Loucy (cell line): ENCODE measurements around the gene MICAL2.

Source experiments
- H2AFZ ChIP-seq: fragments of 200-600 bp; sonication (generic); 2 replicates; pipeline ENCODE4 v1.6.0; 2016; ENCODE audit warnings: antibody characterized with exemption, mild to moderate bottlenecking, low read length, moderate library complexity
- H3F3A ChIP-seq: fragments of 200-600 bp; 2 replicates; pipeline ENCODE4 v1.6.0; 2016; ENCODE audit warnings: antibody characterized with exemption, low read depth, mild to moderate bottlenecking
- H3K27me3 ChIP-seq: fragments of 200-600 bp; sonication (generic); 2 replicates; pipeline ENCODE4 v1.6.1; 2014; ENCODE audit warnings: low read length, mild to moderate bottlenecking; ENCODE audit not compliant: insufficient read depth, poor library complexity, severe bottlenecking
- H3K36me3 ChIP-seq: fragments of 200-600 bp; sonication (generic); 2 replicates; pipeline ENCODE4 v1.6.1; 2016; ENCODE audit warnings: low read length; ENCODE audit not compliant: insufficient read depth
- H3K4me1 ChIP-seq: fragments of 200-600 bp; sonication (generic); 2 replicates; pipeline ENCODE4 v1.5.1; 2014; ENCODE audit warnings: low read length, mild to moderate bottlenecking; ENCODE audit not compliant: insufficient read depth, poor library complexity, severe bottlenecking
- H3K4me2 ChIP-seq: fragments of 200-600 bp; sonication (generic); 2 replicates; pipeline ENCODE4 v1.6.0; 2014; ENCODE audit warnings: antibody characterized with exemption, low read length, low read depth, mild to moderate bottlenecking; ENCODE audit not compliant: poor library complexity, severe bottlenecking
- H3K4me3 ChIP-seq: fragments of 200-600 bp; sonication (generic); 2 replicates; pipeline ENCODE4 v1.5.1; 2014; ENCODE audit warnings: low read length, mild to moderate bottlenecking, mixed read lengths; ENCODE audit not compliant: poor library complexity, severe bottlenecking
- H3K79me2 ChIP-seq: fragments of 200-600 bp; sonication (generic); 2 replicates; pipeline ENCODE4 v1.6.1; 2014; ENCODE audit warnings: low read length; ENCODE audit not compliant: insufficient read depth
- H3K9ac ChIP-seq: fragments of 200-600 bp; sonication (generic); 2 replicates; pipeline ENCODE4 v1.6.0; 2014; ENCODE audit warnings: mild to moderate bottlenecking, low read depth, low read length, moderate library complexity; ENCODE audit not compliant: poor library complexity, severe bottlenecking
- H3K9me2 ChIP-seq: fragments of 200-600 bp; sonication (generic); replicated peaks from 2 replicates; pipeline ENCODE4 v1.6.1; 2016; ENCODE audit warnings: low read depth, low read length, mixed read lengths
- H3K9me3 ChIP-seq: fragments of 200-600 bp; sonication (generic); 2 replicates; pipeline ENCODE4 v1.6.1; 2014; ENCODE audit warnings: mild to moderate bottlenecking, antibody characterized with exemption, low read length, low read depth; ENCODE audit not compliant: insufficient read depth
- H4K20me1 ChIP-seq: fragments of 200-600 bp; sonication (generic); 2 replicates; pipeline ENCODE4 v1.6.0; 2014; ENCODE audit warnings: antibody characterized with exemption, low read length, mild to moderate bottlenecking; ENCODE audit not compliant: insufficient read depth, poor library complexity, severe bottlenecking
- CTCF ChIP-seq: fragments of 200-600 bp; sonication (generic); conservative IDR thresholded peaks from 2 replicates; pipeline ENCODE4 v1.5.1; 2014; ENCODE audit warnings: mild to moderate bottlenecking, antibody characterized with exemption, low read length
- EZH2phosphoT487 ChIP-seq: fragments of 200-600 bp; IDR thresholded peaks from 2 replicates; pipeline ENCODE4 v1.6.1; 2018; ENCODE audit warnings: antibody characterized with exemption, mild to moderate bottlenecking, moderate library complexity, borderline replicate concordance

Gene MICAL2

GRCh38 chr11:12235080-12235479, 124.7 kb downstream of the MICAL2 start:
- no peak overlapping the region for H3K4me3 ChIP-seq
- H3F3A ChIP-seq, result no peaks in the 10 kb centered on the region
- H3K36me3 ChIP-seq, result no peaks in the 10 kb centered on the region
- TF ChIP-seq CTCF, result no peak
- TF ChIP-seq EZH2phosphoT487, result no peak
- H2AFZ ChIP-seq, result no peak overlapping the region
- H3K27me3 ChIP-seq, result no peaks in the 10 kb centered on the region
- H3K9me2 ChIP-seq, result no peaks in the 10 kb centered on the region
- H4K20me1 ChIP-seq, result no peaks in the 10 kb centered on the region
- no peak overlapping the region for H3K9ac ChIP-seq
- no peak overlapping the region for H3K4me2 ChIP-seq
- peaks cover 15% of the 10 kb centered on the region for H3K4me1 ChIP-seq
- H3K9me3 ChIP-seq, result no peaks in the 10 kb centered on the region
- no peaks in the 10 kb centered on the region for H3K79me2 ChIP-seq

- Histone ChIP-seq H4K20me1 (no peaks in the 10 kb centered on the region), H3F3A (no peaks in the 10 kb centered on the region), H3K9ac (peak overlapping the region; percentile 44), H3K4me2 (peak overlapping the region; percentile 26), H3K9me2 (no peaks in the 10 kb centered on the region), H3K9me3 (no peaks in the 10 kb centered on the region), H2AFZ (0 out of 2 replicates have a peak overlapping the region, but pooled peaks have one; percentile 34), H3K4me3 (no peak overlapping the region), H3K79me2 (no peaks in the 10 kb centered on the region), H3K27me3 (no peaks in the 10 kb centered on the region), H3K36me3 (no peaks in the 10 kb centered on the region), H3K4me1 (peaks cover 19% of the 10 kb centered on the region)
- TF ChIP-seq CTCF, result peak; percentile 74
- no peak for TF ChIP-seq EZH2phosphoT487
These were observed 125.2 kb downstream of the MICAL2 start for GRCh38 chr11:12235553-12235946.

- Histone ChIP-seq H3K4me1 (peaks cover 19% of the 10 kb centered on the region), H4K20me1 (no peaks in the 10 kb centered on the region), H3K79me2 (no peaks in the 10 kb centered on the region), H3K27me3 (no peaks in the 10 kb centered on the region), H3F3A (no peaks in the 10 kb centered on the region), H3K36me3 (no peaks in the 10 kb centered on the region), H2AFZ (peak overlapping the region; percentile 34), H3K9ac (peak overlapping the region; percentile 44), H3K9me3 (no peaks in the 10 kb centered on the region), H3K9me2 (no peaks in the 10 kb centered on the region), H3K4me2 (peak overlapping the region; percentile 26), H3K4me3 (no peak overlapping the region)
- TF ChIP-seq CTCF (peak; percentile 80), EZH2phosphoT487 (no peak)
These were observed 125.8 kb downstream of the MICAL2 start for GRCh38 chr11:12235947-12236743.
